Activated CD4-positive, alpha-beta memory T cell treated with anti-CD3 and anti-CD28 coated beads for 36 hours (primary cell): ENCODE results near the gene MYL6. TPM values are rescaled to one million over a fixed set of nuclear protein-coding genes. Genes with fewer than 3 reads are reported as not detected.
A peak's percentile ranks its signal among the peaks of the same experiment; 100 is the strongest.
"Not testable (repeated sequence)": the region's sequence is repeated elsewhere in the genome, so short reads cannot be mapped to it uniquely, and the experiment has no call there.

Experiments
- CTCF ChIA-PET: fragments of 350-600 bp; sonication (Branson Sonifier 250); formaldehyde crosslinking; loops from one replicate; lab custom pipeline; 2021; ENCODE audit warnings: antibody characterized with exemption, inconsistent platforms; lab: Charles Lee
- POLR2A ChIA-PET: fragments of 350-600 bp; sonication (Branson Sonifier 250); formaldehyde crosslinking; loops from one replicate; lab custom pipeline; 2021; ENCODE audit warnings: antibody characterized with exemption; lab: Charles Lee
- DNase-seq: peaks from one replicate; pipeline ENCODE4 v3.0.0-alpha.2; 2020
- H3K27ac Mint-ChIP-seq: one replicate; pipeline ENCODE4 v1.8.0; 2021; ENCODE audit warnings: mixed read lengths
- H3K27me3 Mint-ChIP-seq: one replicate; pipeline ENCODE4 v1.8.0; 2021; ENCODE audit warnings: mixed read lengths
- H3K36me3 Mint-ChIP-seq: one replicate; pipeline ENCODE4 v1.8.0; 2021; ENCODE audit warnings: mixed read lengths
- H3K4me1 Mint-ChIP-seq: one replicate; pipeline ENCODE4 v1.8.0; 2021; ENCODE audit warnings: low read depth, mixed read lengths
- H3K4me3 Mint-ChIP-seq: one replicate; pipeline ENCODE4 v1.8.0; 2021; ENCODE audit warnings: mild to moderate bottlenecking, mixed read lengths
- H3K9me3 Mint-ChIP-seq: one replicate; pipeline ENCODE4 v1.8.0; 2021; ENCODE audit warnings: mixed read lengths
- intact Hi-C: fragments of 100-400 bp; cut with micrococcal nuclease; formaldehyde crosslinking; loops from one replicate; pipeline ENCODE4 v1.15.1; 2023
- total RNA-seq, 2 experiments: library from RNA; stranded (reverse); gene quantifications; one replicate each; pipeline ENCODE4 v1.2.3, GENCODE V29; 2021

Gene MYL6
- 1,000 to 10,000 TPM; 1,196 to 1,215 TPM for total RNA-seq

- Mint-ChIP-seq H3K27ac (peak within 1 kb of the TSS; percentile 98), H3K36me3 (peaks cover 51% of the 10 kb centered on the region), H3K4me1 (peaks cover 42% of the 10 kb centered on the region), H3K27me3 (no peaks in the 10 kb centered on the region), H3K4me3 (peak within 1 kb of the TSS; percentile 95), H3K9me3 (no peaks in the 10 kb centered on the region)
- intact Hi-C loops, result loop anchor here (1.0 to 2.0 kb wide), 4 partner anchors 32 to 180 kb away; partner anchors contain the start of genes CS, IL23A and ZC3H10
- ChIA-PET POLR2A (interaction anchor here (0.6 to 2.4 kb wide), 9 partner anchors 9 to 366 kb away, joined by 3 to 17 read pairs (median 5); partner anchors contain the start of genes ESYT1, SMARCC2 and ZC3H10), CTCF (interaction anchor here (1.4 to 6.2 kb wide), 6 partner anchors 30 to 63 kb away, joined by 4 to 48 read pairs (median 10); partner anchors contain the start of genes ESYT1, RNF41, RPL41 and SMARCC2)
- DNase-seq, result peak; percentile 95
Measured at GRCh38 chr12:56158029-56158925, at the start of gene MYL6. MYL6 (plus strand) TSS chr12:56158359; CDS start chr12:56158402, 43 bp downstream.

GRCh38 chr12:56110571-56110970 is 47.6 kb upstream of the MYL6 start:
- intact Hi-C loops, result no loop called here
- H3K27ac Mint-ChIP-seq, result peak overlapping the region; percentile 21
- H3K4me3 Mint-ChIP-seq, result no peak overlapping the region
- no peak for DNase-seq
- H3K9me3 Mint-ChIP-seq, result no peaks in the 10 kb centered on the region
- no peaks in the 10 kb centered on the region for H3K27me3 Mint-ChIP-seq
- POLR2A ChIA-PET, result interaction anchor here (0.6 kb wide), 1 partner anchor 116 kb away, joined by 4 read pairs; no protein-coding TSS in a partner anchor
- CTCF ChIA-PET, result interaction anchor here (0.9 kb wide), 1 partner anchor 16 kb away, joined by 3 read pairs; no protein-coding TSS in a partner anchor
- H3K4me1 Mint-ChIP-seq, result peaks cover 18% of the 10 kb centered on the region
- H3K36me3 Mint-ChIP-seq, result peaks cover 77% of the 10 kb centered on the region

- H3K36me3 Mint-ChIP-seq, result peaks cover 64% of the 10 kb centered on the region
- CTCF ChIA-PET, result interaction anchor here (1.0 kb wide), 1 partner anchor 9 kb away, joined by 3 read pairs; no protein-coding TSS in a partner anchor
- no peak overlapping the region for H3K4me3 Mint-ChIP-seq
- peak overlapping the region; percentile 65 for H3K27ac Mint-ChIP-seq
- H3K4me1 Mint-ChIP-seq, result peaks cover 16% of the 10 kb centered on the region
- intact Hi-C loops, result no loop called here
- no peak for DNase-seq
- POLR2A ChIA-PET, result interaction anchor here (6.7 kb wide), 1 partner anchor 8 kb away, joined by 101 read pairs; the partner anchor contains the start of gene PA2G4
- no peaks in the 10 kb centered on the region for H3K27me3 Mint-ChIP-seq
- H3K9me3 Mint-ChIP-seq, result no peaks in the 10 kb centered on the region
Measured at GRCh38 chr12:56114084-56114483, 44.1 kb upstream of the MYL6 start.

- Mint-ChIP-seq H3K27ac (peak overlapping the region; percentile 100), H3K9me3 (no peaks in the 10 kb centered on the region), H3K4me1 (peaks cover 29% of the 10 kb centered on the region), H3K4me3 (peak overlapping the region; percentile 99), H3K27me3 (no peaks in the 10 kb centered on the region), H3K36me3 (peaks cover 53% of the 10 kb centered on the region)
- no peak for DNase-seq
- POLR2A ChIA-PET, result interaction anchor here (1.0 to 6.7 kb wide), 4 partner anchors 9 to 334 kb away, joined by 3 to 101 read pairs (median 4); partner anchors contain the start of genes IL23A, PA2G4 and TIMELESS
- intact Hi-C loops, result loop anchor here (5.0 kb wide), 4 partner anchors 202 to 517 kb away; partner anchors contain the start of genes BAZ2A, CNPY2, ORMDL2 and SARNP
- CTCF ChIA-PET, result interaction anchor here (0.6 to 6.9 kb wide), 7 partner anchors 12 to 354 kb away, joined by 3 to 168 read pairs (median 3); partner anchors contain the start of genes COQ10A, ESYT1, MYL6B and PA2G4
Measured at GRCh38 chr12:56115329-56115728, 42.8 kb upstream of the MYL6 start.

GRCh38 chr12:56116267-56117081 is 41.7 kb upstream of the MYL6 start, which contains the start of gene RPL41:
RPL41 (plus strand) TSS chr12:56116633.
- Mint-ChIP-seq H3K9me3 (no peaks in the 10 kb centered on the region), H3K4me3 (peak within 1 kb of the TSS; percentile 99), H3K4me1 (peaks cover 29% of the 10 kb centered on the region), H3K27ac (peak within 1 kb of the TSS; percentile 100), H3K27me3 (no peaks in the 10 kb centered on the region), H3K36me3 (peaks cover 52% of the 10 kb centered on the region)
- intact Hi-C loops, result loop anchor here (1.0 to 5.0 kb wide), 8 partner anchors 12 to 516 kb away; partner anchors contain the start of genes BAZ2A, CNPY2, ORMDL2 and PA2G4
- peak; percentile 96 for DNase-seq
- ChIA-PET POLR2A (interaction anchor here (0.6 to 6.7 kb wide), 10 partner anchors 11 to 378 kb away, joined by 3 to 101 read pairs (median 6); partner anchors contain the start of genes ESYT1, IL23A, PA2G4 and RAB5B), CTCF (interaction anchor here (2.0 to 6.9 kb wide), 5 partner anchors 12 to 74 kb away, joined by 6 to 168 read pairs (median 60); partner anchors contain the start of genes ESYT1, MYL6, PA2G4 and SMARCC2)

- not testable (repeated sequence) for DNase-seq, H3K9me3 Mint-ChIP-seq, H3K27me3 Mint-ChIP-seq
- peaks cover 29% of the 10 kb centered on the region for H3K4me1 Mint-ChIP-seq
- POLR2A ChIA-PET, result interaction anchor here (0.6 to 6.7 kb wide), 13 partner anchors 10 to 379 kb away, joined by 3 to 101 read pairs (median 10); partner anchors contain the start of genes ANKRD52, ESYT1, MYL6 and PA2G4
- H3K36me3 Mint-ChIP-seq, result peaks cover 50% of the 10 kb centered on the region
- H3K4me3 Mint-ChIP-seq, result peak overlapping the region; percentile 99
- H3K27ac Mint-ChIP-seq, result peak overlapping the region; percentile 100
- CTCF ChIA-PET, result interaction anchor here (1.2 to 6.9 kb wide), 11 partner anchors 11 to 378 kb away, joined by 3 to 168 read pairs (median 6); partner anchors contain the start of genes ESYT1, MYL6, PA2G4 and SMARCC2
- intact Hi-C loops, result loop anchor here (2.0 to 5.0 kb wide), 5 partner anchors 38 to 515 kb away; partner anchors contain the start of genes BAZ2A, CNPY2, ORMDL2 and SARNP
Measured at GRCh38 chr12:56117082-56117706, 41.0 kb upstream of the MYL6 start.

GRCh38 chr12:56117778-56118687 is 40.1 kb upstream of the MYL6 start, which contains the start of gene ZC3H10:
ZC3H10 (plus strand) TSS chr12:56118266; CDS start chr12:56120563, 2,297 bp downstream.
- ChIA-PET POLR2A (interaction anchor here (0.5 to 6.7 kb wide), 27 partner anchors 9 to 567 kb away, joined by 3 to 101 read pairs (median 4); partner anchors contain the start of genes ANKRD52, ESYT1, IL23A and MYL6), CTCF (interaction anchor here (0.6 to 6.9 kb wide), 33 partner anchors 10 to 517 kb away, joined by 3 to 168 read pairs (median 6); partner anchors contain the start of genes ANKRD52, CNPY2, COQ10A and ERBB3)
- intact Hi-C loops, result loop anchor here (1.0 to 5.0 kb wide), 16 partner anchors 8 to 514 kb away; partner anchors contain the start of genes BAZ2A, CNPY2, CS and IL23A
- Mint-ChIP-seq H3K27ac (peak within 1 kb of the TSS; percentile 100), H3K4me1 (peaks cover 29% of the 10 kb centered on the region), H3K36me3 (peaks cover 42% of the 10 kb centered on the region), H3K4me3 (peak within 1 kb of the TSS; percentile 99), H3K27me3 (no peaks in the 10 kb centered on the region), H3K9me3 (no peaks in the 10 kb centered on the region)
- peak; percentile 99 for DNase-seq

GRCh38 chr12:56118688-56119357 is 39.3 kb upstream of the MYL6 start:
- POLR2A ChIA-PET, result interaction anchor here (0.5 to 6.7 kb wide), 24 partner anchors 9 to 562 kb away, joined by 3 to 101 read pairs (median 4); partner anchors contain the start of genes ANKRD52, ESYT1, IL23A and MYL6
- H3K4me1 Mint-ChIP-seq, result peaks cover 31% of the 10 kb centered on the region
- CTCF ChIA-PET, result interaction anchor here (1.0 to 6.9 kb wide), 33 partner anchors 9 to 517 kb away, joined by 3 to 168 read pairs (median 6); partner anchors contain the start of genes ANKRD52, CNPY2, COQ10A and ERBB3
- peaks cover 34% of the 10 kb centered on the region for H3K36me3 Mint-ChIP-seq
- H3K27me3 Mint-ChIP-seq, result no peaks in the 10 kb centered on the region
- peak overlapping the region; percentile 99 for H3K4me3 Mint-ChIP-seq
- no peaks in the 10 kb centered on the region for H3K9me3 Mint-ChIP-seq
- H3K27ac Mint-ChIP-seq, result peak overlapping the region; percentile 100
- intact Hi-C loops, result loop anchor here (1.0 to 5.0 kb wide), 16 partner anchors 7 to 513 kb away; partner anchors contain the start of genes ANKRD52, BAZ2A, CNPY2 and CS
- DNase-seq, result no peak
